ENCODE data around the gene MCM7. TPM values are rescaled to one million over a fixed set of nuclear protein-coding genes. Genes with fewer than 3 reads are reported as not detected.

MCM7 gene
- total and polyA plus RNA-seq, 2 of the 13 experiments (the other 11 are each of a cell fraction or from before 2014, with no cell fraction given): 84.5 to 214 TPM

GRCh38 chr7:100101016-100101862 lies at the start of gene MCM7, which contains the start of gene AP4M1 (continued):
- TF ChIP-seq BCL3 (CRISPR knock-in tag; IDR thresholded peaks at IDR 0.05): peak; percentile 60
- no peak for TF ChIP-seq ZNF10 (CRISPR knock-in tag; IDR thresholded peaks at IDR 0.05; ENCODE audit: borderline replicate concordance, low read depth)
- TF ChIP-seq KLF11 (CRISPR knock-in tag; IDR thresholded peaks at IDR 0.05): peak; percentile 48; the same call in 1 of the 2 replicates
- no peak for TF ChIP-seq KIAA2018 (CRISPR knock-in tag; IDR thresholded peaks at IDR 0.05; ENCODE audit: borderline replicate concordance)
- TF ChIP-seq ZNF414 (CRISPR knock-in tag; IDR thresholded peaks at IDR 0.05): peak; percentile 68
- 0 out of 2 replicates have a peak, but pooled peaks have one; percentile 46 for TF ChIP-seq HIC2 (CRISPR knock-in tag; IDR thresholded peaks at IDR 0.05; ENCODE audit: low read depth)
- no peak for TF ChIP-seq TCF7L2 (IDR thresholded peaks at IDR 0.05; ENCODE audit: low read depth, low read length)
- no peak for TF ChIP-seq ZNF18 (CRISPR knock-in tag; IDR thresholded peaks at IDR 0.05; ENCODE audit: insufficient replicate concordance)
- TF ChIP-seq ZNF558 (CRISPR knock-in tag; IDR thresholded peaks at IDR 0.05; ENCODE audit: borderline replicate concordance): no peak; the same call in 1 of the 2 replicates
- no peak for TF ChIP-seq ZNF652 (CRISPR knock-in tag; IDR thresholded peaks at IDR 0.05; ENCODE audit: borderline replicate concordance, low read depth)
- 0 out of 2 replicates have a peak, but pooled peaks have one; percentile 48 for TF ChIP-seq SMYD3 (CRISPR knock-in tag; IDR thresholded peaks at IDR 0.05)
- TF ChIP-seq HNRNPH1 (optimal IDR thresholded peaks at IDR 0.05; ENCODE audit: low read depth, low read length): no peak

Measured in HepG2 (cell line).